WERI-Rb-1 (cell line): ENCODE measurements around the gene ROPN1L.
"Not testable (repeated sequence)": the region's sequence is repeated elsewhere in the genome, so short reads cannot be mapped to it uniquely, and the experiment has no call there.

Source experiments
- DNase-seq: peaks from one replicate; pipeline ENCODE4 v3.0.0-alpha.2; 2020
- H3K27ac ChIP-seq: fragments of 250-450 bp; sonication (Bioruptor Pico); 2 replicates; pipeline ENCODE4 v1.5.1; 2020; ENCODE audit warnings: mild to moderate bottlenecking, moderate library complexity
- H3K27me3 ChIP-seq: fragments of 250-450 bp; sonication (Bioruptor Pico); 2 replicates; pipeline ENCODE4 v1.5.1; 2021; ENCODE audit warnings: mild to moderate bottlenecking, low read depth, moderate library complexity; ENCODE audit not compliant: insufficient read depth, severe bottlenecking
- H3K36me3 ChIP-seq: fragments of 250-450 bp; sonication (Bioruptor Pico); 2 replicates; pipeline ENCODE4 v1.5.1; 2020; ENCODE audit warnings: mild to moderate bottlenecking, moderate library complexity
- H3K4me3 ChIP-seq: 2 replicates; pipeline ENCODE4 v1.5.1; 2011; ENCODE audit warnings: low read depth, mild to moderate bottlenecking, control low read depth, low read length
- H3K9me3 ChIP-seq: fragments of 250-450 bp; sonication (Bioruptor Pico); 2 replicates; pipeline ENCODE4 v1.5.1; 2021; ENCODE audit warnings: mild to moderate bottlenecking, moderate library complexity; ENCODE audit not compliant: severe bottlenecking
- TF ChIP-seq, protein P1 (sequence below): IDR thresholded peaks from 2 replicates; pipeline ENCODE4 v1.5.1; 2011; ENCODE audit warnings: low read depth, mild to moderate bottlenecking, control low read depth, inconsistent platforms, low read length

Gene ROPN1L

DNA sequence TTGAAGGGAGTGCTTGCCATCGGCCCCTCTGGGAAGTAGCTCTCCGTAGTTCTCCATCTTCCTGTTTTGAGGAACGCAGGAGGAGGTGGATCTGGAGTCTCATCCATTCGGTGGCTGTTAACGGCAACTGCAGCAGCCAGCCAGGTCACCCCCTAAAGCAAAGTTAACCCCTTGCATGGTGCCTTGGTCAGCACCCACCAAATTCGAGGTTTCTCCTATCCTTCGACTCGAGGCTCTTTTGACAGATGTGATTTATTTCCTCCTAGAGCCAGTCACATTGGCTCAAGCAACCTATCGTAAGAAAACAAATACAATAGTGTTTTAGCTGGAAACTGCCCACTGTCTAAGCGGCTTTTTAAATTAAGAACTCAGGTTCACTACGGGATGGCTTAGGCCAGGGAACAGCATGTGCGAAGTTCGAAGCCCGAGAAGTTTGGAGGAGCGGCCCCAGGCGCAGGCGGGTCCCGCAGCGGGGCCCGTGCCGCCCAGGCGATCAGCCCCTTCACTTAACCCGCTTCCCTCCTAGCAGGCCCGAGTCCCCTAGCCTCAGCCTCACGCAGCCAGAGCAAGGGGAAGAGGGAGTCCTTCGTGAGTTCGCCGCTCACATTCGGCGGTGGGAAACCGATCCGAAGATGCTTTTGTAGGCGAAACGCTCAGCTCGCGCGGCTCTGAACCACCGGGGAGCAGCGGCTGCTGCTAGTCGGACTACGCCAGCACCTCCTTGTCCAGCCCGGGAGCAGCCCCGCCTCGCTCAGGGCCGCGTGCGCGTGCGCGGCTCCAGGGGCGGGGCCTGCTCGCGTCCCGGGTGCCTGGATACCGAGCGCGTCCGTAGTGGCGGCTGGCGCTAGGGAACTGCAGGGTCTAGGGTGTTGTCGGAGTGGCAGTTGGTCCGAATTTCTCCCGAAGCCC lies at the start of gene ROPN1L:
ROPN1L (plus strand) TSS at position 797 of the 909 bp plus-strand sequence. CDS start 289 bp downstream, outside the sequence.
- peak; percentile 93 for DNase-seq
- H3K4me3 ChIP-seq = peak within 1 kb of the TSS; percentile 71
- TF ChIP-seq, protein P1, sequence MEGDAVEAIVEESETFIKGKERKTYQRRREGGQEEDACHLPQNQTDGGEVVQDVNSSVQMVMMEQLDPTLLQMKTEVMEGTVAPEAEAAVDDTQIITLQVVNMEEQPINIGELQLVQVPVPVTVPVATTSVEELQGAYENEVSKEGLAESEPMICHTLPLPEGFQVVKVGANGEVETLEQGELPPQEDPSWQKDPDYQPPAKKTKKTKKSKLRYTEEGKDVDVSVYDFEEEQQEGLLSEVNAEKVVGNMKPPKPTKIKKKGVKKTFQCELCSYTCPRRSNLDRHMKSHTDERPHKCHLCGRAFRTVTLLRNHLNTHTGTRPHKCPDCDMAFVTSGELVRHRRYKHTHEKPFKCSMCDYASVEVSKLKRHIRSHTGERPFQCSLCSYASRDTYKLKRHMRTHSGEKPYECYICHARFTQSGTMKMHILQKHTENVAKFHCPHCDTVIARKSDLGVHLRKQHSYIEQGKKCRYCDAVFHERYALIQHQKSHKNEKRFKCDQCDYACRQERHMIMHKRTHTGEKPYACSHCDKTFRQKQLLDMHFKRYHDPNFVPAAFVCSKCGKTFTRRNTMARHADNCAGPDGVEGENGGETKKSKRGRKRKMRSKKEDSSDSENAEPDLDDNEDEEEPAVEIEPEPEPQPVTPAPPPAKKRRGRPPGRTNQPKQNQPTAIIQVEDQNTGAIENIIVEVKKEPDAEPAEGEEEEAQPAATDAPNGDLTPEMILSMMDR = no peak
- H3K27me3 ChIP-seq = no peaks in the 10 kb centered on the region
- H3K9me3 ChIP-seq = no peaks in the 10 kb centered on the region
- H3K36me3 ChIP-seq = peaks cover 12% of the 10 kb centered on the region
- peak within 1 kb of the TSS; percentile 60 for H3K27ac ChIP-seq

DNA sequence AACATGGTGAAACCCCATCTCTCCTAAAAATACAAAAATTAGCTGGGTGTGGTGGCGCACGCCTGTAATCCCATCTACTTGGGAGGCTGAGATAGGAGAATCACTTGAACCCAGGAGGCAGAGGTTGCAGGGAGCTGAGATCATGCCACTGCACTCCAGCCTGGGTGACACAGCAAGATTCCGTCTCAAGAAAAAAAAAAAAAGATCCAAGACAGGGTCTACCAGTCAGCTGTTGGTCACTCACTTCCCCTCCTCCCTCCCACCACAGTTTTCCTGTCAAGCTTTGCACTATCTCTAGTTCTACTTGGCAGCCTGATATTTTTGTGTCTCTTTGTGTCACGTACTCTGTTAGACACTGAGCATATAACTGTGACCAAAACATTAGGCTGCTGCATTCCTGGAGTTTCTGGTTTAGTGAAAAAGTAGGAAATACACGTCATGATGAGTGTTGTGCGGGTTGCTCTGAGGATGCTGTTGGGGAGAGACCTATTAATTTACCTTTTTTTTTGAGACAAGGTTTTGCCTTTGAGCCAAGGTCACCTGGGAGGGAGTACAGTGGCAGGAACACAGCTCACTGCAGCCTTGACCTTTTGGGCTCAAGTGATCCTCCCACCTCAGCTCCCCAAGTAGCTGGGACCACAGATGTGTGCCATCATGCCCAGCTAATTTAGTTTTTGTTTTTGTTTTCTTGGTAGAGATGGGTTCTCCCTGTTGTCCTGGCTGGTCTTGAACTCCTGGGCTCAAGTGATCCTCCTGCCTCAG lies 48.9 kb upstream of the ROPN1L start:
- H3K36me3 ChIP-seq = peaks cover 88% of the 10 kb centered on the region
- not testable (repeated sequence) for H3K4me3 ChIP-seq, H3K27me3 ChIP-seq, DNase-seq, H3K27ac ChIP-seq, H3K9me3 ChIP-seq

DNA sequence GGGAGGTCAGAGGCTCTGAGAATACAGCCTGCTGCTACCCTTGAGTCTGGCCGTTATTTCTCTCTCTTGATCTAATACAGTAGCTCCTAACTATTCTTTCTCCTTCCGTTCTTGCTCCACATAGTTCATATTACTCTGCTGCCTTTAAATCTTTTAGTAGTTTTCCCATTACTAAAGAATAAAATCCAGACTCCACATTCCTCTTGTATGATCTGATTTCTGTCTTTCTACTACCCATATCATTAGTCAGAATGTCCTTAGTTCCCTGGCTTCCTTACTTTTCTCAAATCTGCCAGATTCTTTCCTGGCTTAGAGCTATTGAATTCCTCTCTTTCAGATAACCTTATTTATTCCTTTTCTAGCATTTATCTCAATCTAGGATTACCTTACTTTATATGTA lies 48.2 kb upstream of the ROPN1L start:
- Histone ChIP-seq H3K4me3 (no peak overlapping the region), H3K27ac (no peak overlapping the region), H3K27me3 (no peaks in the 10 kb centered on the region), H3K36me3 (peaks cover 87% of the 10 kb centered on the region), H3K9me3 (no peaks in the 10 kb centered on the region)
- DNase-seq = no peak
- TF ChIP-seq, protein P1 = no peak

DNA sequence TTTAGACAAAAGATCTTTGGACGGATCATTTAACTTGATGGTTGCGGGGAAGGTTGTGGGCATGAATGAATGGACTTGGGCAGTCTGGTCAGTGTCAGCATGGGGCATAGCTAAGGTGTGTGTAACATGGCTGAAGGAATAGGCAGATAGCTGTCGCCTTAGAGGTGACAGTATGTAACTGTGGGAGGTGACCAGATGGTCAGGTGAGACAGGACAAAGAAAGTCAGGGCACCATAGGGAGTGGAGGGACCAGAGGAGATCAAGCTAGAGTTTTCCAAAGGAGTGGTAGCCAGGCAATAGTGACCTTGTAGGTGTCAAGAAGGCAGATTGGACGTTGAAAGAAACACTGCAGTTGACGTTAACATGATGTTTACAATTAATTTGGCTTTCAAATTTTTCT lies 45.1 kb upstream of the ROPN1L start:
- H3K36me3 ChIP-seq = peaks cover 79% of the 10 kb centered on the region
- H3K27me3 ChIP-seq = no peaks in the 10 kb centered on the region
- no peak overlapping the region for H3K27ac ChIP-seq
- DNase-seq = no peak
- H3K4me3 ChIP-seq = no peak overlapping the region
- H3K9me3 ChIP-seq = no peaks in the 10 kb centered on the region
- TF ChIP-seq, protein P1 = no peak

DNA sequence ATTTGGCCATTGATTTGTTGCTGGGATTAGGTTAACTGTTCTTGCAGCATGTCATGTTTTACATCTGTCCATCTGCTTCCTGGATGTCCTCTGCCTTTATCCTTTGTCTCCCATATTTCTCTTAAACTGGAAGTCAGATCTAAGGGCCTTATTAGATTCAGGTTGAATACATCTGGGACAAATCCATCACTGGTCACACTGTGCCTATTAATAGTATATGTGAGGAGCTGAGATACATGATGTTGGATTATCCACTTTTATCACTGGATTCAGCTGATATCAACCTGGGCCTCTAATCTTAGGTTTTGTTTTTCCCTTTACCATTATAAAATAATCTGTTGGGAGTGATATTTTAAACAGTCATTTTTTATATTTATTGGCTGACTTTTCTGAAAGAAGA lies 41.8 kb upstream of the ROPN1L start:
- no peak for DNase-seq
- Histone ChIP-seq H3K27me3 (no peaks in the 10 kb centered on the region), H3K36me3 (peaks cover 77% of the 10 kb centered on the region), H3K27ac (no peak overlapping the region), H3K4me3 (no peak overlapping the region), H3K9me3 (no peaks in the 10 kb centered on the region)
- TF ChIP-seq, protein P1 = no peak

DNA sequence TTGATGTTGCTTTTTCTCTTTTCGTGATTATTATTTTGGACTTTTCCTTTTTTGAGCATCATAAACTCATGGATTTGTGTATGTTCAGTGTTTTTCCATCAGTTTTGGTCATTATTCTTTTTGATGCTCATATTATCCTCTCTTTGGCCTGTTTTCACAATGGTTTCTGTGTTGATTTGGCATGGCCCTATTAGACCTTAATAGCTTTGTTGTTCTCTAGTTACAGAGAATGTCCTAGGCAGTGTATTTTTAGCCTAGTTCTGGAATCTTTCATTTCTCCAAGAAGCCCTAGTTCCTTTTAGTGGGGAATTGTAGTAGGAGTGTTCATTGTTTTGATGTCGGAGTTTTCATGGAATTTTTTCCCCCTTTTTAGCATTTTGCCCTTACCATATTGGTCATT lies 41.3 kb upstream of the ROPN1L start:
- no peaks in the 10 kb centered on the region for H3K27me3 ChIP-seq
- no peak for DNase-seq
- no peaks in the 10 kb centered on the region for H3K9me3 ChIP-seq
- no peak overlapping the region for H3K27ac ChIP-seq
- TF ChIP-seq, protein P1 = no peak
- no peak overlapping the region for H3K4me3 ChIP-seq
- peaks cover 77% of the 10 kb centered on the region for H3K36me3 ChIP-seq
